ENCODE results near the gene CMC2. TPM values are rescaled to one million over a fixed set of nuclear protein-coding genes. Genes with fewer than 3 reads are reported as not detected.

The CMC2 gene
- total and polyA plus RNA-seq, 2 donors from 2014 or later = 33.4 to 146 TPM

DNA sequence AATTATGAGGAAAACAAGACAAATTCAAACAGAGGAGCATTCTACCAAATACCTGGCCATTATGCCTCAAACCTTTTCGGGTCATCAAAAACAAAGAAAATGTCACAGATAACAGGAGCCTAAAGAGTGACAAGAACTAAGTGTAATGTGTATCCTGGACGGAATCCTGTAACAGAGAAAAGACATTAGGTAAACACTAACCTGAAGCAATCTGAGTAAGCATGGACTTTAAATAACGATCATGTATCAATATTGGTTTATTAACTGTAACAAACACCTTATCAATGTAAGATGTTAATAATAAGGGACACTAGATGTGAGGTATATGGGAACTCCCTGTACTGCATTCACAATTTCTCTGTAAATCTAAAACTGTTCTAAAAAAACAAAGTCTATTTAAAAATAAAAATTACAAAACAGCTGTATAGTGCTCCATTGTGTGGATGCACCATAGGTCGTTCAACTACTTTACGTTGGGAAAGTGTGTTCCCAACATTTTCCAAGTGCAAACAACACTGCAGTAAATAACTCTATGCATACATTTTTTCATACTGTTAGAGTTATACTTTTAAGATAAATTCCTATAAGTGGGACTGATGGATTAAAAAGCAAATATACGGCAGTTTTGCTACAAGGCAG is 14.8 kb downstream of the CMC2 start:
- Histone ChIP-seq H3K36me3 (ENCODE audit: control insufficient read depth in 2 of 3, insufficient read depth in 3 of 3, low read length in 3 of 3) (peaks cover 0 to 1% (median 0%) of the 10 kb centered on the region in 3 donors), H3K27me3 (ENCODE audit: control insufficient read depth, insufficient read depth, low read length) (no peaks in the 10 kb centered on the region), H3K4me3 (ENCODE audit: low read length in 3 of 3) (no peak overlapping the region), H3K9me3 (ENCODE audit: control insufficient read depth in 2 of 3, insufficient read depth in 1 of 3, low read length in 3 of 3) (no peaks in the 10 kb centered on the region), H3K9ac (ENCODE audit: low read length in 3 of 3) (no peak overlapping the region), H3K27ac (ENCODE audit: low read depth in 2 of 2, low read length in 2 of 2) (no peak overlapping the region), H3K4me1 (ENCODE audit: control insufficient read depth in 2 of 3, insufficient read depth in 2 of 3, low read depth in 1 of 3, low read length in 3 of 3) (no peaks in the 10 kb centered on the region)
- FAIRE-seq = no peak
- DNase-seq = no peak
- TF ChIP-seq, protein P1, sequence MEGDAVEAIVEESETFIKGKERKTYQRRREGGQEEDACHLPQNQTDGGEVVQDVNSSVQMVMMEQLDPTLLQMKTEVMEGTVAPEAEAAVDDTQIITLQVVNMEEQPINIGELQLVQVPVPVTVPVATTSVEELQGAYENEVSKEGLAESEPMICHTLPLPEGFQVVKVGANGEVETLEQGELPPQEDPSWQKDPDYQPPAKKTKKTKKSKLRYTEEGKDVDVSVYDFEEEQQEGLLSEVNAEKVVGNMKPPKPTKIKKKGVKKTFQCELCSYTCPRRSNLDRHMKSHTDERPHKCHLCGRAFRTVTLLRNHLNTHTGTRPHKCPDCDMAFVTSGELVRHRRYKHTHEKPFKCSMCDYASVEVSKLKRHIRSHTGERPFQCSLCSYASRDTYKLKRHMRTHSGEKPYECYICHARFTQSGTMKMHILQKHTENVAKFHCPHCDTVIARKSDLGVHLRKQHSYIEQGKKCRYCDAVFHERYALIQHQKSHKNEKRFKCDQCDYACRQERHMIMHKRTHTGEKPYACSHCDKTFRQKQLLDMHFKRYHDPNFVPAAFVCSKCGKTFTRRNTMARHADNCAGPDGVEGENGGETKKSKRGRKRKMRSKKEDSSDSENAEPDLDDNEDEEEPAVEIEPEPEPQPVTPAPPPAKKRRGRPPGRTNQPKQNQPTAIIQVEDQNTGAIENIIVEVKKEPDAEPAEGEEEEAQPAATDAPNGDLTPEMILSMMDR (IDR thresholded peaks at IDR 0.05; ENCODE audit: borderline replicate concordance, extremely low read depth, insufficient read depth) = no peak
- intact Hi-C loops (cut with DNase I) = no loop called here

- DNase-seq (no peak), FAIRE-seq (no peak)
- Histone ChIP-seq H3K27me3 (ENCODE audit: control insufficient read depth, insufficient read depth, low read length) (no peaks in the 10 kb centered on the region), H3K9me3 (ENCODE audit: control insufficient read depth in 2 of 3, insufficient read depth in 1 of 3, low read length in 3 of 3) (no peaks in the 10 kb centered on the region), H3K4me1 (ENCODE audit: control insufficient read depth in 2 of 3, insufficient read depth in 2 of 3, low read depth in 1 of 3, low read length in 3 of 3) (no peaks in the 10 kb centered on the region), H3K36me3 (ENCODE audit: control insufficient read depth in 2 of 3, insufficient read depth in 3 of 3, low read length in 3 of 3) (peaks cover 0 to 2% (median 0%) of the 10 kb centered on the region in 3 donors), H3K4me3 (ENCODE audit: low read length in 3 of 3) (no peak overlapping the region), H3K9ac (ENCODE audit: low read length in 3 of 3) (no peak overlapping the region), H3K27ac (ENCODE audit: low read depth in 2 of 2, low read length in 2 of 2) (no peak overlapping the region)
- TF ChIP-seq, protein P1 (IDR thresholded peaks at IDR 0.05; ENCODE audit: borderline replicate concordance, extremely low read depth, insufficient read depth) = no peak
- intact Hi-C loops (cut with DNase I) = no loop called here
These were observed 15.7 kb downstream of the CMC2 start for GRCh38 chr16:80990978-80991377.

DNA sequence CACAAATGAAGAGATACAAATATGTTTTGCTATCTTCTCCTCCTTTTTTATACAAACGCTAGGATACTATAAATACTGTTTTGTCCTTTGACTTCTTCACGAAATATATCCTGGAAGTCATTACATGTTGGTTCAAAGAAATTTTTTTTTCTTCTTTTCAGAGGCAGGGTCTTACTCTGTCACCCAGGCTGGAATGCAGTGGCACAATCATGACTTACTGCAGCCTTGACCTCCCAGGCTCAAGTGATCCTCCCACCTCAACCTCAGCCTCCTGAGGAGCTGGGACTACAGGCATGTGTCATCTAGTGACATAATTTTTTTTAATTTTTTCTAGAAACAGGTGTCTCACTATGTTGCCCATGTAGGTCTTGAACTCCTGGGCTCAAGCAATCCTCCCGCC is 16.1 kb downstream of the CMC2 start:
- Histone ChIP-seq H3K27me3 (ENCODE audit: control insufficient read depth, insufficient read depth, low read length) (no peaks in the 10 kb centered on the region), H3K4me3 (ENCODE audit: low read length in 3 of 3) (no peak overlapping the region), H3K9me3 (ENCODE audit: control insufficient read depth in 2 of 3, insufficient read depth in 1 of 3, low read length in 3 of 3) (no peaks in the 10 kb centered on the region), H3K36me3 (ENCODE audit: control insufficient read depth in 2 of 3, insufficient read depth in 3 of 3, low read length in 3 of 3) (peaks cover 0 to 2% (median 0%) of the 10 kb centered on the region in 3 donors), H3K9ac (ENCODE audit: low read length in 3 of 3) (no peak overlapping the region), H3K4me1 (ENCODE audit: control insufficient read depth in 2 of 3, insufficient read depth in 2 of 3, low read depth in 1 of 3, low read length in 3 of 3) (no peaks in the 10 kb centered on the region), H3K27ac (ENCODE audit: low read depth in 2 of 2, low read length in 2 of 2) (no peak overlapping the region)
- intact Hi-C loops (cut with DNase I) = no loop called here
- TF ChIP-seq, protein P1 (IDR thresholded peaks at IDR 0.05; ENCODE audit: borderline replicate concordance, extremely low read depth, insufficient read depth) = no peak
- DNase-seq = no peak
- no peak for FAIRE-seq

GRCh38 chr16:80989801-80990200 is 16.9 kb downstream of the CMC2 start:
- FAIRE-seq (no peak), DNase-seq (no peak)
- Histone ChIP-seq H3K27me3 (ENCODE audit: control insufficient read depth, insufficient read depth, low read length) (no peaks in the 10 kb centered on the region), H3K9me3 (ENCODE audit: control insufficient read depth in 2 of 3, insufficient read depth in 1 of 3, low read length in 3 of 3) (no peaks in the 10 kb centered on the region), H3K4me3 (ENCODE audit: low read length in 3 of 3) (no peak overlapping the region), H3K4me1 (ENCODE audit: control insufficient read depth in 2 of 3, insufficient read depth in 2 of 3, low read depth in 1 of 3, low read length in 3 of 3) (no peaks in the 10 kb centered on the region), H3K27ac (ENCODE audit: low read depth in 2 of 2, low read length in 2 of 2) (no peak overlapping the region), H3K9ac (ENCODE audit: low read length in 3 of 3) (no peak overlapping the region), H3K36me3 (ENCODE audit: control insufficient read depth in 2 of 3, insufficient read depth in 3 of 3, low read length in 3 of 3) (peaks cover 0 to 2% (median 0%) of the 10 kb centered on the region in 3 donors)
- intact Hi-C loops (cut with DNase I) = no loop called here
- TF ChIP-seq, protein P1 (IDR thresholded peaks at IDR 0.05; ENCODE audit: borderline replicate concordance, extremely low read depth, insufficient read depth) = no peak

Data from kidney (tissue), 14 donors.